Esophagus (tissue), 2 donors: ENCODE measurements around the gene GRID1. TPM values are rescaled to one million over a fixed set of nuclear protein-coding genes. Genes with fewer than 3 reads are reported as not detected.

Experiments
- H3K27ac ChIP-seq, 2 donors: one replicate each; pipeline ENCODE4 v1.5.1; 2013; ENCODE audit warnings: low read depth in 2 of 2, mild to moderate bottlenecking in 2 of 2, inconsistent platforms in 1 of 2, low read length in 1 of 2, moderate library complexity in 1 of 2
- H3K27me3 ChIP-seq, 2 donors: one replicate each; pipeline ENCODE4 v1.6.1; 2013; ENCODE audit warnings: low read length in 2 of 2, control low read depth in 1 of 2, mild to moderate bottlenecking in 1 of 2; ENCODE audit not compliant: insufficient read depth in 2 of 2, control insufficient read depth in 1 of 2
- H3K36me3 ChIP-seq, 2 donors: one replicate each; pipeline ENCODE4 v1.6.1; 2013; ENCODE audit warnings: low read length in 1 of 2; ENCODE audit not compliant: control insufficient read depth in 2 of 2, insufficient read depth in 2 of 2
- H3K4me1 ChIP-seq, 2 donors: one replicate each; pipeline ENCODE4 v1.6.1; 2013; ENCODE audit warnings: low read length in 1 of 2; ENCODE audit not compliant: control insufficient read depth in 2 of 2, insufficient read depth in 2 of 2
- H3K4me3 ChIP-seq, 2 donors: one replicate each; pipeline ENCODE4 v1.5.1; 2013; ENCODE audit warnings: low read length in 2 of 2, mild to moderate bottlenecking in 2 of 2, low read depth in 1 of 2, moderate library complexity in 1 of 2
- H3K9me3 ChIP-seq, 2 donors: one replicate each; pipeline ENCODE4 v1.6.1; 2013; ENCODE audit warnings: mild to moderate bottlenecking in 2 of 2, low read depth in 1 of 2, low read length in 1 of 2, moderate library complexity in 1 of 2; ENCODE audit not compliant: control insufficient read depth in 2 of 2, insufficient read depth in 1 of 2
- WGBS, 2 donors: extraction: QIAGEN DNeasy Blood & Tissue Kit; methylation state at CpG; one replicate each; pipeline ENCODE4 v1.1.7; 2013; 5-methylcytosine and 5-hydroxymethylcytosine counted together
- polyA plus RNA-seq, 2 donors: library from polyadenylated mRNA; stranded (reverse); fragments of 200-250 nt; gene quantifications; one replicate each; pipeline ENCODE4 v1.2.3, GENCODE V29; 2013
- donor health status: healthy with polysubstance abuse.
- donor health status: Bipolar disorder and iron deficiency.

The GRID1 gene
- polyA plus RNA-seq, 2 donors: 0.04 to 0.32 TPM

- H3K27ac ChIP-seq: no peak overlapping the region
- H3K9me3 ChIP-seq: no peaks in the 10 kb centered on the region
- 74 to 79% methylated on average over 2 of the region's 2 CpGs for WGBS, 2 donors
- H3K36me3 ChIP-seq: no peaks in the 10 kb centered on the region
- no peaks in the 10 kb centered on the region for H3K27me3 ChIP-seq
- no peak overlapping the region for H3K4me3 ChIP-seq
- H3K4me1 ChIP-seq: no peaks in the 10 kb centered on the region
Measured at GRCh38 chr10:85557077-85557476, 809.5 kb downstream of the GRID1 start.

Other genes starting within 250 kb of the GRID1 start
- gene WAPL, start 155.0 kb upstream of the GRID1 start, polyA plus RNA-seq: 10 to 100 TPM in 1 of 2 donors, 1 to 10 TPM in 1; 9.9 to 13.5 TPM